CD4-positive, alpha-beta T cell treated with Interleukin-17A for 4 hours (primary cell): ENCODE data around the gene SERPINA10.
"Not testable (repeated sequence)": the region's sequence is repeated elsewhere in the genome, so short reads cannot be mapped to it uniquely, and the experiment has no call there.

Experiments used
- DNase-seq: peaks from one replicate; pipeline ENCODE4 v3.0.0-alpha.2; 2020; ENCODE audit warnings: mixed read lengths

SERPINA10 gene

GRCh38 chr14:94278731-94279130 lies 14.3 kb downstream of the SERPINA10 start:
- DNase-seq, result no peak

GRCh38 chr14:94276898-94277561 lies 16.0 kb downstream of the SERPINA10 start:
- DNase-seq, result not testable (repeated sequence)

GRCh38 chr14:94269156-94269555 lies 23.9 kb downstream of the SERPINA10 start:
- no peak for DNase-seq

- not testable (repeated sequence) for DNase-seq
Observed at GRCh38 chr14:94268582-94268981, 24.5 kb downstream of the SERPINA10 start.

- DNase-seq, result no peak
Observed at GRCh38 chr14:94267352-94267751, 25.7 kb downstream of the SERPINA10 start.

GRCh38 chr14:94264195-94264594 lies 28.9 kb downstream of the SERPINA10 start:
- not testable (repeated sequence) for DNase-seq

GRCh38 chr14:94244182-94244581 lies 48.9 kb downstream of the SERPINA10 start:
- DNase-seq, result no peak

- no peak for DNase-seq
Observed at GRCh38 chr14:94239406-94239805, 53.7 kb downstream of the SERPINA10 start.

GRCh38 chr14:94237983-94238382 lies 55.1 kb downstream of the SERPINA10 start:
- no peak for DNase-seq

- DNase-seq, result no peak
Observed at GRCh38 chr14:94237046-94237445, 56.0 kb downstream of the SERPINA10 start.
